Measurements from ENCODE around the gene TRPM6.
A peak's percentile ranks its signal among the peaks of the same experiment; 100 is the strongest.

Gene TRPM6

GRCh38 chr9:74795803-74796202 lies 91.9 kb downstream of the TRPM6 start:
- FAIRE-seq = no peak
- TF ChIP-seq POLR2AphosphoS5 (IDR thresholded peaks at IDR 0.05; ENCODE audit: low read depth, low read length) (no peak), POLR2A (IDR thresholded peaks at IDR 0.05; ENCODE audit: low read depth, low read length) (no peak), TAF1 (IDR thresholded peaks at IDR 0.05; ENCODE audit: borderline replicate concordance, low read depth, low read length) (no peak)

GRCh38 chr9:74795081-74795480 lies 92.6 kb downstream of the TRPM6 start:
- FAIRE-seq (no peak), DNase-seq (ENCODE audit: insufficient read length) (no peak)
- TF ChIP-seq POLR2A (IDR thresholded peaks at IDR 0.05; ENCODE audit: low read depth, low read length) = no peak
- TF ChIP-seq TAF1 (IDR thresholded peaks at IDR 0.05; ENCODE audit: borderline replicate concordance, low read depth, low read length) = no peak
- TF ChIP-seq POLR2AphosphoS5 (IDR thresholded peaks at IDR 0.05; ENCODE audit: low read depth, low read length) = no peak

More at GRCh38 chr9:74795803-74796202, 91.9 kb downstream of the TRPM6 start:
- DNase-seq (ENCODE audit: insufficient read length) = no peak

GRCh38 chr9:74784506-74784905 lies 103.2 kb downstream of the TRPM6 start:
- FAIRE-seq = no peak

GRCh38 chr9:74783408-74783807 lies 104.3 kb downstream of the TRPM6 start:
- DNase-seq (ENCODE audit: insufficient read length) (no peak), FAIRE-seq (no peak)
- TF ChIP-seq TAF1 (IDR thresholded peaks at IDR 0.05; ENCODE audit: borderline replicate concordance, low read depth, low read length) = no peak
- no peak for TF ChIP-seq POLR2A (IDR thresholded peaks at IDR 0.05; ENCODE audit: low read depth, low read length)
- no peak for TF ChIP-seq POLR2AphosphoS5 (IDR thresholded peaks at IDR 0.05; ENCODE audit: low read depth, low read length)

More at GRCh38 chr9:74784506-74784905, 103.2 kb downstream of the TRPM6 start:
- TF ChIP-seq POLR2AphosphoS5 (IDR thresholded peaks at IDR 0.05; ENCODE audit: low read depth, low read length) = no peak
- no peak for TF ChIP-seq POLR2A (IDR thresholded peaks at IDR 0.05; ENCODE audit: low read depth, low read length)
- TF ChIP-seq TAF1 (IDR thresholded peaks at IDR 0.05; ENCODE audit: borderline replicate concordance, low read depth, low read length) = no peak
- DNase-seq (ENCODE audit: insufficient read length) = no peak

GRCh38 chr9:74777136-74777879 lies 110.4 kb downstream of the TRPM6 start:
- TF ChIP-seq POLR2A (IDR thresholded peaks at IDR 0.05; ENCODE audit: low read depth, low read length) (no peak), TAF1 (IDR thresholded peaks at IDR 0.05; ENCODE audit: borderline replicate concordance, low read depth, low read length) (no peak), POLR2AphosphoS5 (IDR thresholded peaks at IDR 0.05; ENCODE audit: low read depth, low read length) (no peak)
- FAIRE-seq (peak; percentile 62), DNase-seq (ENCODE audit: insufficient read length) (peak; percentile 16)

GRCh38 chr9:74775396-74775795 lies 112.3 kb downstream of the TRPM6 start:
- DNase-seq (ENCODE audit: insufficient read length) (no peak), FAIRE-seq (no peak)
- TF ChIP-seq POLR2AphosphoS5 (IDR thresholded peaks at IDR 0.05; ENCODE audit: low read depth, low read length) = no peak
- no peak for TF ChIP-seq POLR2A (IDR thresholded peaks at IDR 0.05; ENCODE audit: low read depth, low read length)
- no peak for TF ChIP-seq TAF1 (IDR thresholded peaks at IDR 0.05; ENCODE audit: borderline replicate concordance, low read depth, low read length)

GRCh38 chr9:74773886-74774479 lies 113.7 kb downstream of the TRPM6 start:
- peak; percentile 85 for FAIRE-seq
- no peak for TF ChIP-seq POLR2AphosphoS5 (IDR thresholded peaks at IDR 0.05; ENCODE audit: low read depth, low read length)
- TF ChIP-seq POLR2A (IDR thresholded peaks at IDR 0.05; ENCODE audit: low read depth, low read length) = no peak
- no peak for TF ChIP-seq TAF1 (IDR thresholded peaks at IDR 0.05; ENCODE audit: borderline replicate concordance, low read depth, low read length)
- peak; percentile 16 for DNase-seq (ENCODE audit: insufficient read length)

- FAIRE-seq (no peak), DNase-seq (ENCODE audit: insufficient read length) (no peak)
- TF ChIP-seq POLR2AphosphoS5 (IDR thresholded peaks at IDR 0.05; ENCODE audit: low read depth, low read length) (no peak), POLR2A (IDR thresholded peaks at IDR 0.05; ENCODE audit: low read depth, low read length) (no peak), TAF1 (IDR thresholded peaks at IDR 0.05; ENCODE audit: borderline replicate concordance, low read depth, low read length) (no peak)
These were observed 115.6 kb downstream of the TRPM6 start for GRCh38 chr9:74772121-74772520.

- no peak for DNase-seq (ENCODE audit: insufficient read length)
- no peak for TF ChIP-seq TAF1 (IDR thresholded peaks at IDR 0.05; ENCODE audit: borderline replicate concordance, low read depth, low read length)
- TF ChIP-seq POLR2A (IDR thresholded peaks at IDR 0.05; ENCODE audit: low read depth, low read length) = no peak
- TF ChIP-seq POLR2AphosphoS5 (IDR thresholded peaks at IDR 0.05; ENCODE audit: low read depth, low read length) = no peak
- no peak for FAIRE-seq
These were observed 116.0 kb downstream of the TRPM6 start for GRCh38 chr9:74771672-74772071.

GRCh38 chr9:74771262-74771585 lies 116.5 kb downstream of the TRPM6 start:
- DNase-seq (ENCODE audit: insufficient read length) = no peak
- FAIRE-seq = no peak
- no peak for TF ChIP-seq POLR2A (IDR thresholded peaks at IDR 0.05; ENCODE audit: low read depth, low read length)
- no peak for TF ChIP-seq TAF1 (IDR thresholded peaks at IDR 0.05; ENCODE audit: borderline replicate concordance, low read depth, low read length)
- TF ChIP-seq POLR2AphosphoS5 (IDR thresholded peaks at IDR 0.05; ENCODE audit: low read depth, low read length) = no peak

- FAIRE-seq (peak; percentile 33), DNase-seq (ENCODE audit: insufficient read length) (peak; percentile 31)
- TF ChIP-seq TAF1 (IDR thresholded peaks at IDR 0.05; ENCODE audit: borderline replicate concordance, low read depth, low read length) (no peak), POLR2A (IDR thresholded peaks at IDR 0.05; ENCODE audit: low read depth, low read length) (no peak), POLR2AphosphoS5 (IDR thresholded peaks at IDR 0.05; ENCODE audit: low read depth, low read length) (no peak)
These were observed 117.0 kb downstream of the TRPM6 start for GRCh38 chr9:74770508-74771261.
